GM12891 (cell line): Measurements from ENCODE around the gene HRG. TPM values are rescaled to one million over a fixed set of nuclear protein-coding genes. Genes with fewer than 3 reads are reported as not detected.
A peak's percentile ranks its signal among the peaks of the same experiment; 100 is the strongest.

Experiments used
- DNase-seq: peaks from one replicate; pipeline ENCODE4 v3.0.0; 2011; ENCODE audit warnings: low spot score; ENCODE audit not compliant: insufficient read length
- FAIRE-seq: peaks from 2 replicates; lab custom pipeline; 2011; peaks lifted over from hg19 to GRCh38; lab: Jason Lieb, UNC
- PAX5 ChIP-seq: IDR thresholded peaks from 2 replicates; pipeline ENCODE4 v1.6.1; 2011; ENCODE audit warnings: low read length, moderate library complexity, mild to moderate bottlenecking; ENCODE audit not compliant: insufficient read depth, severe bottlenecking
- POLR2A ChIP-seq: IDR thresholded peaks from 2 replicates; pipeline ENCODE4 v1.6.1; 2011; ENCODE audit warnings: low read depth, low read length, control low read depth
- POLR2AphosphoS5 ChIP-seq: IDR thresholded peaks from 2 replicates; pipeline ENCODE4 v1.6.1; 2011; ENCODE audit warnings: low read depth, low read length, control low read depth
- POU2F2 ChIP-seq: IDR thresholded peaks from 2 replicates; pipeline ENCODE4 v1.6.1; 2011; ENCODE audit warnings: low read depth, mild to moderate bottlenecking, control low read depth, low read length, moderate library complexity
- SPI1 ChIP-seq: IDR thresholded peaks from 2 replicates; pipeline ENCODE4 v1.6.1; 2011; ENCODE audit warnings: low read depth, low read length, control low read depth
- TAF1 ChIP-seq: IDR thresholded peaks from 2 replicates; pipeline ENCODE4 v1.6.1; 2011; ENCODE audit warnings: low read depth, low read length, control low read depth
- polyA plus RNA-seq: library from polyadenylated mRNA; unstranded; fragments of >200 nt; gene quantifications from one replicate; pipeline ENCODE4 v1.2.1, GENCODE V29; 2012; ENCODE audit warnings: low read depth, missing spikeins, inconsistent platforms; ENCODE audit not compliant: missing spikeins

Gene HRG
- polyA plus RNA-seq, result not detected

GRCh38 chr3:186665625-186666188 is at the start of gene HRG:
TSS of gene HRG (plus strand) at chr3:186666014. CDS start at chr3:186666032, 18 bp downstream.
- DNase-seq (no peak), FAIRE-seq (no peak)
- TF ChIP-seq POLR2A, result no peak
- no peak for TF ChIP-seq POLR2AphosphoS5
- TF ChIP-seq SPI1, result no peak
- no peak for TF ChIP-seq TAF1
- TF ChIP-seq POU2F2, result no peak
- TF ChIP-seq PAX5, result no peak

GRCh38 chr3:186616299-186616617 is 49.6 kb upstream of the HRG start:
- FAIRE-seq (no peak), DNase-seq (no peak)
- TF ChIP-seq POLR2A (no peak), SPI1 (no peak), PAX5 (no peak), POLR2AphosphoS5 (no peak), POU2F2 (no peak)

- peak; percentile 81 for DNase-seq
- peak; percentile 83 for FAIRE-seq
- TF ChIP-seq POU2F2, result 0 out of 2 replicates have a peak, but pooled peaks have one; percentile 44
- TF ChIP-seq POLR2A, result no peak
- peak; percentile 55; the same call in 1 of the 2 replicates for TF ChIP-seq SPI1
These were observed 48.5 kb upstream of the HRG start for GRCh38 chr3:186617036-186617946.

GRCh38 chr3:186618318-186618938 is 47.4 kb upstream of the HRG start:
- DNase-seq (no peak), FAIRE-seq (no peak)
- TF ChIP-seq POLR2AphosphoS5 (no peak), POLR2A (no peak), POU2F2 (no peak), TAF1 (no peak), PAX5 (no peak)

GRCh38 chr3:186619787-186620212 is 46.0 kb upstream of the HRG start:
- no peak for FAIRE-seq
- DNase-seq, result no peak
- no peak for TF ChIP-seq TAF1
- no peak for TF ChIP-seq SPI1
- TF ChIP-seq POU2F2, result no peak
- no peak for TF ChIP-seq POLR2A
- TF ChIP-seq PAX5, result no peak
- TF ChIP-seq POLR2AphosphoS5, result no peak

- TF ChIP-seq POLR2A, result no peak
- TF ChIP-seq POLR2AphosphoS5, result no peak
- no peak for TF ChIP-seq SPI1
- no peak for TF ChIP-seq POU2F2
- no peak for TF ChIP-seq PAX5
- TF ChIP-seq TAF1, result no peak
- DNase-seq (no peak), FAIRE-seq (no peak)
These were observed 45.4 kb upstream of the HRG start for GRCh38 chr3:186620213-186621092.

GRCh38 chr3:186621894-186622650 is 43.7 kb upstream of the HRG start:
- TF ChIP-seq PAX5 (no peak), TAF1 (no peak), SPI1 (no peak), POU2F2 (no peak), POLR2A (no peak), POLR2AphosphoS5 (no peak)
- no peak for FAIRE-seq
- no peak for DNase-seq

GRCh38 chr3:186622651-186623310 is 43.0 kb upstream of the HRG start:
- FAIRE-seq (no peak), DNase-seq (no peak)

More at GRCh38 chr3:186622651-186623310, 43.0 kb upstream of the HRG start:
- no peak for TF ChIP-seq POLR2AphosphoS5
- TF ChIP-seq SPI1, result no peak
- no peak for TF ChIP-seq PAX5
- no peak for TF ChIP-seq TAF1
- no peak for TF ChIP-seq POU2F2
